Measurements from ENCODE around the gene RNF220.

The RNF220 gene

GRCh38 chr1:44661781-44662682 is 257.0 kb downstream of the RNF220 start:
- DNase-seq, result no peak

GRCh38 chr1:44662683-44663030 is 257.6 kb downstream of the RNF220 start:
- DNase-seq, result no peak

GRCh38 chr1:44663417-44663816 is 258.4 kb downstream of the RNF220 start:
- no peak for DNase-seq

- no peak for DNase-seq
Observed at GRCh38 chr1:44664730-44665370, 259.8 kb downstream of the RNF220 start.

GRCh38 chr1:44666719-44667118 is 261.7 kb downstream of the RNF220 start:
- peak; percentile 33 for DNase-seq

- DNase-seq, result no peak
Observed at GRCh38 chr1:44670751-44671640, 265.9 kb downstream of the RNF220 start.

GRCh38 chr1:44672254-44672955 is 267.4 kb downstream of the RNF220 start:
- DNase-seq, result peak; percentile 32

- DNase-seq, result no peak
Observed at GRCh38 chr1:44672961-44673674, 268.1 kb downstream of the RNF220 start.

- no peak for DNase-seq
Observed at GRCh38 chr1:44673675-44674112, 268.6 kb downstream of the RNF220 start.

GRCh38 chr1:44674113-44675000 is 269.3 kb downstream of the RNF220 start, which contains the start of the genes ARMH1 and TMEM53:
ARMH1 (plus strand) TSS chr1:44674714; CDS start chr1:44689698, 14,984 bp downstream.
TMEM53 (minus strand) TSS chr1:44674481; CDS start chr1:44674391, 90 bp downstream.
- DNase-seq, result peak; percentile 99

GRCh38 chr1:44675186-44675585 is 270.1 kb downstream of the RNF220 start:
- no peak for DNase-seq

GRCh38 chr1:44676484-44677200 is 271.6 kb downstream of the RNF220 start:
- DNase-seq, result peak; percentile 4

GRCh38 chr1:44677201-44677766 is 272.2 kb downstream of the RNF220 start:
- peak; percentile 33 for DNase-seq

GRCh38 chr1:44678120-44678519 is 273.1 kb downstream of the RNF220 start:
- no peak for DNase-seq

GRCh38 chr1:44678626-44679025 is 273.6 kb downstream of the RNF220 start:
- DNase-seq, result no peak

- no peak for DNase-seq
Observed at GRCh38 chr1:44679468-44679867, 274.4 kb downstream of the RNF220 start.

GRCh38 chr1:44681905-44682882 is 277.1 kb downstream of the RNF220 start:
- DNase-seq, result no peak

- DNase-seq, result no peak
Observed at GRCh38 chr1:44682883-44683265, 277.8 kb downstream of the RNF220 start.
